DND-41 (cell line): Measurements from ENCODE around the gene LIMS1.
"Not testable (repeated sequence)": the region's sequence is repeated elsewhere in the genome, so short reads cannot be mapped to it uniquely, and the experiment has no call there.

Experiments
- ATAC-seq: fragments of 200-7000 bp; cut with Tn5 transposase; 3 replicates; pipeline ENCODE4 v1.9.1; 2021; ENCODE audit warnings: low read depth; ENCODE audit not compliant: insufficient read depth
- DNase-seq: peaks from one replicate; pipeline ENCODE4 v3.0.0-alpha.2; 2020
- H2AFZ ChIP-seq: 2 replicates; pipeline ENCODE4 v1.6.0; 2012; ENCODE audit warnings: low read depth, low read length
- H3K27ac ChIP-seq: 2 replicates; pipeline ENCODE4 v1.5.1; 2012; ENCODE audit warnings: low read length, inconsistent platforms
- H3K27me3 ChIP-seq: fragments of 200-600 bp; sonication (generic); 2 replicates; pipeline ENCODE4 v1.6.0; 2012; ENCODE audit warnings: low read length, mild to moderate bottlenecking, inconsistent platforms; ENCODE audit not compliant: insufficient read depth, poor library complexity
- H3K36me3 ChIP-seq: 2 replicates; pipeline ENCODE4 v1.5.1; 2012; ENCODE audit warnings: low read length, inconsistent platforms; ENCODE audit not compliant: insufficient read depth
- H3K4me1 ChIP-seq: 2 replicates; pipeline ENCODE4 v1.5.1; 2012; ENCODE audit warnings: mild to moderate bottlenecking, low read length; ENCODE audit not compliant: insufficient read depth
- H3K4me2 ChIP-seq: 2 replicates; pipeline ENCODE4 v1.6.0; 2012; ENCODE audit warnings: mild to moderate bottlenecking, moderate library complexity, low read length, inconsistent platforms; ENCODE audit not compliant: insufficient read depth
- H3K4me3 ChIP-seq, 2 experiments: fragments of 200-600 bp in 1 of 2; shearing (Covaris generic) in 1 of 2; 2 replicates each; pipeline ENCODE4 v1.5.1; 2012 to 2016; ENCODE audit warnings: inconsistent platforms in 2 of 2, low read length in 2 of 2, mild to moderate bottlenecking in 2 of 2, low read depth in 1 of 2, moderate library complexity in 1 of 2
- H3K79me2 ChIP-seq: 2 replicates; pipeline ENCODE4 v1.6.0; 2012; ENCODE audit warnings: low read length, inconsistent platforms; ENCODE audit not compliant: insufficient read depth
- H3K9ac ChIP-seq: 2 replicates; pipeline ENCODE4 v1.6.0; 2012; ENCODE audit warnings: low read depth, mild to moderate bottlenecking, inconsistent platforms, low read length, moderate library complexity
- H3K9me3 ChIP-seq: 2 replicates; pipeline ENCODE4 v1.5.1; 2012; ENCODE audit warnings: low read length, moderate library complexity, mild to moderate bottlenecking, inconsistent platforms; ENCODE audit not compliant: insufficient read depth, severe bottlenecking
- H4K20me1 ChIP-seq: 2 replicates; pipeline ENCODE4 v1.6.0; 2012; ENCODE audit warnings: low read length; ENCODE audit not compliant: insufficient read depth
- EZH2 ChIP-seq: IDR thresholded peaks from 3 replicates; pipeline ENCODE4 v1.6.1; 2012; ENCODE audit warnings: borderline replicate concordance, low read depth, mild to moderate bottlenecking, moderate library complexity, low read length, inconsistent platforms; ENCODE audit not compliant: severe bottlenecking
- TF ChIP-seq, protein P1 (sequence below): IDR thresholded peaks from 2 replicates; pipeline ENCODE4 v1.5.1; 2012; ENCODE audit warnings: borderline replicate concordance, low read length, moderate library complexity, mild to moderate bottlenecking; ENCODE audit not compliant: poor library complexity, severe bottlenecking; ENCODE audit errors: extremely low read depth

The LIMS1 gene

DNA sequence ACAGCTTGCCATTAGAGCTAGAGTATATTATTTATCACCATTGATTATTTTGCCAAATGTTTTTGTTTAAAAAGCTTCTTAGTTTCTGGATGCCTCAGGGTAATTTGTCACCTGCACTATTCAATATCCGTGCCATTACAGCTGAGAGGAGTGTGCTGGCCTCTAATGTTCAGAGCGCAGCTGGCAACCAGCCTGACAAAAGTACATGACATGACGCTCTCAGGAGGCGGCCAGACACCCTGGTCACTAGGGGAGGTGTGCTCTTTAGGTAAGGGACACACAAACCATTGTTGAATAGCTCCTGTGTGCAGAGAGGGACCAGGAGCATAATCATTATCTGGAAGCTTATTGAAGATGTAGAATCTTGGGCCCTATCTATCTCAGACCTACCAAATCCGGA, 20.3 kb downstream of the LIMS1 start:
- H3K9me3 ChIP-seq: no peaks in the 10 kb centered on the region
- DNase-seq (no peak), ATAC-seq (no peak)
- H3K9ac ChIP-seq: no peak overlapping the region
- no peak overlapping the region for H2AFZ ChIP-seq
- no peak overlapping the region for H3K4me2 ChIP-seq
- no peak overlapping the region for H3K27ac ChIP-seq
- H3K27me3 ChIP-seq: no peaks in the 10 kb centered on the region
- no peaks in the 10 kb centered on the region for H3K4me1 ChIP-seq
- TF ChIP-seq EZH2: no peak
- TF ChIP-seq, protein P1, sequence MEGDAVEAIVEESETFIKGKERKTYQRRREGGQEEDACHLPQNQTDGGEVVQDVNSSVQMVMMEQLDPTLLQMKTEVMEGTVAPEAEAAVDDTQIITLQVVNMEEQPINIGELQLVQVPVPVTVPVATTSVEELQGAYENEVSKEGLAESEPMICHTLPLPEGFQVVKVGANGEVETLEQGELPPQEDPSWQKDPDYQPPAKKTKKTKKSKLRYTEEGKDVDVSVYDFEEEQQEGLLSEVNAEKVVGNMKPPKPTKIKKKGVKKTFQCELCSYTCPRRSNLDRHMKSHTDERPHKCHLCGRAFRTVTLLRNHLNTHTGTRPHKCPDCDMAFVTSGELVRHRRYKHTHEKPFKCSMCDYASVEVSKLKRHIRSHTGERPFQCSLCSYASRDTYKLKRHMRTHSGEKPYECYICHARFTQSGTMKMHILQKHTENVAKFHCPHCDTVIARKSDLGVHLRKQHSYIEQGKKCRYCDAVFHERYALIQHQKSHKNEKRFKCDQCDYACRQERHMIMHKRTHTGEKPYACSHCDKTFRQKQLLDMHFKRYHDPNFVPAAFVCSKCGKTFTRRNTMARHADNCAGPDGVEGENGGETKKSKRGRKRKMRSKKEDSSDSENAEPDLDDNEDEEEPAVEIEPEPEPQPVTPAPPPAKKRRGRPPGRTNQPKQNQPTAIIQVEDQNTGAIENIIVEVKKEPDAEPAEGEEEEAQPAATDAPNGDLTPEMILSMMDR: no peak
- no peaks in the 10 kb centered on the region for H3K36me3 ChIP-seq
- H4K20me1 ChIP-seq: peaks cover 10% of the 10 kb centered on the region; the same call in 1 of the 2 replicates
- no peak overlapping the region for H3K4me3 ChIP-seq
- peaks cover 18% of the 10 kb centered on the region; the same call in 1 of the 2 replicates for H3K79me2 ChIP-seq

DNA sequence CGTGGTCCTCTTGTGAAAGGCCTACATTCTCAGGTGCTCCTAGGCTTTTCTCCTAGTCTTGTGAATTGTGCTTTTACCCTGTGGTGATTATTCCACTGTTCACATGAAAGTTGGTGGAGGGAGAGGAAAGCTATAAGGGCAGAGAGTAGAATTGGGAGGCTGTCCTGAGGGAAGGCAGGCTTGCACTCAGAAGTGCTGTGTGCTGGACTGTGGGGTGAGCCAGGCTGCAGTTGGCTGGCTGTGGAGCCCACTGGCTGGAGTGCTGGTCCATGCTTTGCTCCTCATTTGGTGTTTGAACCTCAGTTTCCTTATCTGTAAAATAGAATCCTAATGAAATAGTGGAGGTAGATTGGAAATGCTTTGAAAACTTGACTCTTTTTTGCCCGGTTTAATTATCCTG, 21.3 kb downstream of the LIMS1 start:
- no peaks in the 10 kb centered on the region for H3K36me3 ChIP-seq
- no peak overlapping the region for H2AFZ ChIP-seq
- no peak overlapping the region for H3K27ac ChIP-seq
- H3K4me1 ChIP-seq: no peaks in the 10 kb centered on the region
- H3K27me3 ChIP-seq: no peaks in the 10 kb centered on the region
- peaks cover 13% of the 10 kb centered on the region; the same call in 1 of the 2 replicates for H4K20me1 ChIP-seq
- H3K79me2 ChIP-seq: peaks cover 25% of the 10 kb centered on the region
- ATAC-seq: no peak
- no peak overlapping the region for H3K9ac ChIP-seq
- TF ChIP-seq, protein P1: no peak
- no peak for TF ChIP-seq EZH2
- no peak for DNase-seq
- H3K4me2 ChIP-seq: no peak overlapping the region
- no peaks in the 10 kb centered on the region for H3K9me3 ChIP-seq
- H3K4me3 ChIP-seq: no peak overlapping the region

DNA sequence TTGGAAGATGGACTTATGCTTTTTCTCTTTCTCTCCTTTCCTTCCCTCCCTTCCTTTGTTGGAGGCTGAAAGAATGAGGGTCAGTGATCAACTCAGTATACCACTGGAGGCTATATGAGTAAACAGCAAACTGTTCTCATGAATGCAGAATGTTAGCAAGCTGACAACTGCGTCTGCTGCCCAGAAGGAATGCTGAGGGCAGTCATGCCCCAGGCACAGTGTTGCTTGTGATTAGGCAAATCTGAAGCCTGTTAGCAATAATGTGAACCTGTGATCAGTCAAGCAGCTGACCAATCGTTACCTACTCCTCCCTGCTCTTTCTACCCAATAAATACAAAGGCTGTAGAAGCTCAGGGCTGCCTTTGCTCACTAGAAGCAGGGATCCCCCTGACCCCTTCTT, 22.3 kb downstream of the LIMS1 start:
- not testable (repeated sequence) for H3K4me3 ChIP-seq, H3K9me3 ChIP-seq, ATAC-seq, H3K36me3 ChIP-seq, H3K9ac ChIP-seq, H3K4me1 ChIP-seq, DNase-seq, H3K4me2 ChIP-seq, H3K27ac ChIP-seq, H2AFZ ChIP-seq, H3K27me3 ChIP-seq
- peaks cover 27% of the 10 kb centered on the region for H3K79me2 ChIP-seq
- peaks cover 13% of the 10 kb centered on the region; the same call in 1 of the 2 replicates for H4K20me1 ChIP-seq

DNA sequence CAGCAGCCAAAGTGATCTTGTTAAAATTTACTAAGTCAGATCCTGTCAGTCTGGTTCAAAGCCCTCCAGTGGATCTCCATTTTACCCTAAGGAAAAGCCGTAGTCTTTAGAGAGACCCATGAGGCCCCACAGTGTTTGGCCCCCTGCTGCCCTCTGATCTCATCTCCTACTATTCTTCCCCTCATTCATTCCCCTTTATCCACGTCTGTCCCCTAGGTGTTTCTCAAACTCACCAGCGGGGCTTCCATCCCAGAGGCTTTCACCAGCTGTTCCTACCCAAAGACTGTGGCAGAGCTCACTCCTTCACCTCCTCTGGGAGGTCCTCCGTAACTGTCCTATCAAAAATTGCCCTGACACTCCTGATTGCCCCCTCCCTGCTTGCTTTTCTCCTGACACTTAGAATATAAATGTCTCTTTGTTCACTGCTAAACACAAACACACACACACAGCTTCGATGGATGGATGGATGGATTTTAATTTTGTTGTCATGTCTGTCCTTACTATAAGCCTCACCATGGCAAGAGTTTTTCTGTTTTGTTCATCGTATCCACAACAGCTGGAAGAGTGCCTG, 26.1 kb downstream of the LIMS1 start:
- ATAC-seq (no peak), DNase-seq (no peak)
- H3K36me3 ChIP-seq: no peaks in the 10 kb centered on the region
- H3K27me3 ChIP-seq: no peaks in the 10 kb centered on the region
- TF ChIP-seq, protein P1: no peak
- TF ChIP-seq EZH2: no peak
- no peak overlapping the region for H3K4me2 ChIP-seq
- H2AFZ ChIP-seq: no peak overlapping the region
- H3K4me1 ChIP-seq: no peaks in the 10 kb centered on the region
- no peak overlapping the region for H3K9ac ChIP-seq
- peaks cover 10% of the 10 kb centered on the region; the same call in 1 of the 2 replicates for H4K20me1 ChIP-seq
- H3K9me3 ChIP-seq: no peaks in the 10 kb centered on the region
- H3K27ac ChIP-seq: no peak overlapping the region
- no peak overlapping the region for H3K4me3 ChIP-seq
- H3K79me2 ChIP-seq: peaks cover 23% of the 10 kb centered on the region
